ENCODE data around the gene HIVEP3. TPM values are rescaled to one million over a fixed set of nuclear protein-coding genes. Genes with fewer than 3 reads are reported as not detected.

Gene HIVEP3
- total RNA-seq, 1 experiment from 2014 or later, result 1.4 TPM

DNA sequence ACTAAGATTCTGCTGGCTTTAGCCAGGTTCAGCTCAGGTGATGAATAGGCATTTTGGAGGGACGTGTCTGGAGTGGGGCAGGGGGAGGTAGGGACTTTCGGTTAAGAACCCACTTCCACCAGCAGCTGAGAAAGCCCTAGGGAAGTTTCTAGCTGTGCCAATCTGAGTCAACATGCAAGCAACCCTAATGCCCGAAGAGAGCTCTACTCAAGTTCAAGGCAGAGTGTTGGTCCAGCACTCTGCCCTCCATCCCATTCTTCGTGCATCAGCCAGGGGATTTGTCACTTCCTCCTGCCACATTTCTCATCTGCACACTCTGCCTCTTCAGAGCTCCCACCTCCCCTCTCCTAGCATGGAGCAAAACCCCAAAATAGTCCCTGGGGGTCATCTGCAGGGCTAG is 208.8 kb downstream of the HIVEP3 start:
- H3K4ac ChIP-seq (ENCODE audit: low read depth, low read length), result no peak overlapping the region
- no peak overlapping the region for H2AFZ ChIP-seq (ENCODE audit: low read length)
- peaks cover 6% of the 10 kb centered on the region for H3K27me3 Mint-ChIP-seq (ENCODE audit: low read depth)
- H2BK15ac ChIP-seq (ENCODE audit: low read depth, low read length), result no peak overlapping the region
- H3K4me2 ChIP-seq (ENCODE audit: insufficient read depth, insufficient read length, low read length), result no peak overlapping the region
- no peak overlapping the region for H3K27ac Mint-ChIP-seq
- no peak overlapping the region for H4K5ac ChIP-seq (ENCODE audit: insufficient read length, low read depth, low read length)
- no peak overlapping the region for H2AK5ac ChIP-seq (ENCODE audit: insufficient read length, low read length)
- no peak overlapping the region for H3K23ac ChIP-seq (ENCODE audit: insufficient read length, low read depth, low read length)
- H3K9me3 Mint-ChIP-seq, result no peaks in the 10 kb centered on the region; a peak in 1 of 5 replicates
- H2BK12ac ChIP-seq (ENCODE audit: insufficient read length, low read depth, low read length), result no peak overlapping the region
- no peaks in the 10 kb centered on the region for H3K4me1 ChIP-seq (ENCODE audit: insufficient read depth, low read length)
- no peak overlapping the region for H3K4me3 Mint-ChIP-seq
- no peak overlapping the region for H3T11ph ChIP-seq (ENCODE audit: low read length)
- no CpG with 5 or more reads among the region's 4 CpGs for WGBS (ENCODE audit: extremely low coverage, insufficient read length, low lambda C conversion rate)
- DNase-seq, result no peak
- TF ChIP-seq, protein P1, sequence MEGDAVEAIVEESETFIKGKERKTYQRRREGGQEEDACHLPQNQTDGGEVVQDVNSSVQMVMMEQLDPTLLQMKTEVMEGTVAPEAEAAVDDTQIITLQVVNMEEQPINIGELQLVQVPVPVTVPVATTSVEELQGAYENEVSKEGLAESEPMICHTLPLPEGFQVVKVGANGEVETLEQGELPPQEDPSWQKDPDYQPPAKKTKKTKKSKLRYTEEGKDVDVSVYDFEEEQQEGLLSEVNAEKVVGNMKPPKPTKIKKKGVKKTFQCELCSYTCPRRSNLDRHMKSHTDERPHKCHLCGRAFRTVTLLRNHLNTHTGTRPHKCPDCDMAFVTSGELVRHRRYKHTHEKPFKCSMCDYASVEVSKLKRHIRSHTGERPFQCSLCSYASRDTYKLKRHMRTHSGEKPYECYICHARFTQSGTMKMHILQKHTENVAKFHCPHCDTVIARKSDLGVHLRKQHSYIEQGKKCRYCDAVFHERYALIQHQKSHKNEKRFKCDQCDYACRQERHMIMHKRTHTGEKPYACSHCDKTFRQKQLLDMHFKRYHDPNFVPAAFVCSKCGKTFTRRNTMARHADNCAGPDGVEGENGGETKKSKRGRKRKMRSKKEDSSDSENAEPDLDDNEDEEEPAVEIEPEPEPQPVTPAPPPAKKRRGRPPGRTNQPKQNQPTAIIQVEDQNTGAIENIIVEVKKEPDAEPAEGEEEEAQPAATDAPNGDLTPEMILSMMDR (conservative IDR thresholded peaks at IDR 0.05), result no peak
- no peaks in the 10 kb centered on the region for H3K23me2 ChIP-seq (ENCODE audit: insufficient read length, low read depth, low read length, poor library complexity, severe bottlenecking)
- no peak overlapping the region for H3K14ac ChIP-seq (ENCODE audit: insufficient read depth, low read length)
- H4K8ac ChIP-seq (replicated peaks; ENCODE audit: insufficient read length, low read depth, low read length), result no peak overlapping the region
- H3K36me3 Mint-ChIP-seq (ENCODE audit: insufficient read depth in 1 of 3, low read depth in 3 of 3), result no peaks in the 10 kb centered on the region; a peak in 1 of 7 replicates
- H4K91ac ChIP-seq (ENCODE audit: insufficient read length, low read depth, low read length), result no peak overlapping the region
- no peak overlapping the region for H2BK5ac ChIP-seq (ENCODE audit: insufficient read length, low read length)
- no peak overlapping the region for H2BK120ac ChIP-seq (ENCODE audit: low read depth, low read length, poor library complexity, severe bottlenecking)
- no peaks in the 10 kb centered on the region for H3K9me3 ChIP-seq (ENCODE audit: control insufficient read depth, low read depth, low read length)
- peaks cover 16 to 22% of the 10 kb centered on the region in 2 experiments for H3K4me1 Mint-ChIP-seq
- H3K18ac ChIP-seq (ENCODE audit: insufficient read length, low read depth, low read length), result no peak overlapping the region
- H3K9ac ChIP-seq (ENCODE audit: extremely low read depth, insufficient read length, low read length), result no peak overlapping the region
- H3K27ac ChIP-seq (ENCODE audit: insufficient read length, low read depth, low read length), result no peak overlapping the region
- H3K79me2 ChIP-seq (ENCODE audit: insufficient read depth, low read length), result no peaks in the 10 kb centered on the region
- H3K27me3 ChIP-seq (ENCODE audit: insufficient read depth, low read length), result no peaks in the 10 kb centered on the region
- no peak overlapping the region for H2BK20ac ChIP-seq (ENCODE audit: low read depth, low read length, poor library complexity, severe bottlenecking)
- H4K20me1 ChIP-seq (ENCODE audit: control insufficient read depth, insufficient read depth, insufficient read length), result no peaks in the 10 kb centered on the region
- H3K56ac ChIP-seq (ENCODE audit: insufficient read length, low read depth, low read length), result no peak overlapping the region
- H3K79me1 ChIP-seq (ENCODE audit: insufficient read depth, low read depth, low read length, poor library complexity, severe bottlenecking), result no peaks in the 10 kb centered on the region

All from H9 (cell line).